ENCODE results near the gene DXO.

DNA sequence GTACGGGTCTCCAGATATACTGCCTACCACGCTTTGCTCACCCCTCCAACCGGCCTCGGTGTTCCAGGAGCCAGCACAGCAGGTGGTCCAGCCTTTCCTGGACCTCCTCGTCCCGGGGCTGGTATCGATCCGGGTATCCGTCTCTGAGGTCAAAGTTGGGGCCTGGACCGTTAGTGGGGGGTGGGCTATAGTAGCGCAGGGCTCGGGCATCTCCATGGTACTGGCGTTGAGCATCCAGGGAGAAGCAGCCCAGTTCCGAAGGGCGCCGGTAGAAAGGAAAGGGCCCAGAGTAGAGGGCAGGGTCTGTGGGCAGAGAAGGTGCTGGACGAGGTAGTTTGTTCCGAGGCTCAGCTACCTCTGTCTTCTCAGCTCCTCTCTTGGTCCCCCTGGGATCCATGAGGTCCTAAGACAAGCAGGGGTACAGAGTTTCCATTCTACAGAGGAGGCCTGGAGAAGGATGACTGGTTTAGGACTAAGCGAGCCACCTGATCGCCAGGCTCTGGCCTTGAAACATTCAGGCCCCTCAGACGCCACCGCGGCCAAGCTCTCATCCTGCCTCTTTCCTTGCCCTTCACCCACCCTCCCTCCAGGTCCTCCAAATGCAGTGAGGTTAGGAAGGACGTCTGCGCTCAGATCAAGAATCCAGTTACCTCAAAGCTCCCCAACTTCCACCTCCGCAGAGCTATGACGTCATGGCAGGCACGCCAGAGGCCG lies 502 bp downstream of the DXO start:
- peak; percentile 43; the same call in 1 of the 2 replicates for TF ChIP-seq POLR2AphosphoS5 (IDR thresholded peaks at IDR 0.05; ENCODE audit: low read depth, low read length)
- no peak for TF ChIP-seq TAF1 (IDR thresholded peaks at IDR 0.05; ENCODE audit: borderline replicate concordance, insufficient read depth, low read length)
- TF ChIP-seq, protein P1, sequence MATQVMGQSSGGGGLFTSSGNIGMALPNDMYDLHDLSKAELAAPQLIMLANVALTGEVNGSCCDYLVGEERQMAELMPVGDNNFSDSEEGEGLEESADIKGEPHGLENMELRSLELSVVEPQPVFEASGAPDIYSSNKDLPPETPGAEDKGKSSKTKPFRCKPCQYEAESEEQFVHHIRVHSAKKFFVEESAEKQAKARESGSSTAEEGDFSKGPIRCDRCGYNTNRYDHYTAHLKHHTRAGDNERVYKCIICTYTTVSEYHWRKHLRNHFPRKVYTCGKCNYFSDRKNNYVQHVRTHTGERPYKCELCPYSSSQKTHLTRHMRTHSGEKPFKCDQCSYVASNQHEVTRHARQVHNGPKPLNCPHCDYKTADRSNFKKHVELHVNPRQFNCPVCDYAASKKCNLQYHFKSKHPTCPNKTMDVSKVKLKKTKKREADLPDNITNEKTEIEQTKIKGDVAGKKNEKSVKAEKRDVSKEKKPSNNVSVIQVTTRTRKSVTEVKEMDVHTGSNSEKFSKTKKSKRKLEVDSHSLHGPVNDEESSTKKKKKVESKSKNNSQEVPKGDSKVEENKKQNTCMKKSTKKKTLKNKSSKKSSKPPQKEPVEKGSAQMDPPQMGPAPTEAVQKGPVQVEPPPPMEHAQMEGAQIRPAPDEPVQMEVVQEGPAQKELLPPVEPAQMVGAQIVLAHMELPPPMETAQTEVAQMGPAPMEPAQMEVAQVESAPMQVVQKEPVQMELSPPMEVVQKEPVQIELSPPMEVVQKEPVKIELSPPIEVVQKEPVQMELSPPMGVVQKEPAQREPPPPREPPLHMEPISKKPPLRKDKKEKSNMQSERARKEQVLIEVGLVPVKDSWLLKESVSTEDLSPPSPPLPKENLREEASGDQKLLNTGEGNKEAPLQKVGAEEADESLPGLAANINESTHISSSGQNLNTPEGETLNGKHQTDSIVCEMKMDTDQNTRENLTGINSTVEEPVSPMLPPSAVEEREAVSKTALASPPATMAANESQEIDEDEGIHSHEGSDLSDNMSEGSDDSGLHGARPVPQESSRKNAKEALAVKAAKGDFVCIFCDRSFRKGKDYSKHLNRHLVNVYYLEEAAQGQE (IDR thresholded peaks at IDR 0.05; ENCODE audit: insufficient read depth in 1 of 2, low read depth in 2 of 2, low read length in 2 of 2), result no peak

Measured in PFSK-1 (cell line).